Epithelial cell of proximal tubule (primary cell): Measurements from ENCODE around the gene TXLNB. TPM values are rescaled to one million over a fixed set of nuclear protein-coding genes. Genes with fewer than 3 reads are reported as not detected.

Experiments
- DNase-seq: peaks from one replicate; pipeline ENCODE4 v3.0.0-alpha.2; 2011; ENCODE audit warnings: low read depth
- H3K4me3 ChIP-seq: 2 replicates; pipeline ENCODE4 v1.5.1; 2011; ENCODE audit warnings: low read depth, mild to moderate bottlenecking, low read length
- total RNA-seq: library from RNA; depleted of rRNA; stranded (reverse); fragments of >200 nt; gene quantifications from 2 replicates; pipeline ENCODE4 v1.2.3, GENCODE V29; 2015
- TF ChIP-seq, protein P1 (sequence below): conservative IDR thresholded peaks from 2 replicates; pipeline ENCODE4 v1.5.1; 2012; ENCODE audit warnings: low read depth, mild to moderate bottlenecking, low read length

Gene TXLNB
- total RNA-seq, 1 donor from 2014 or later: not detected

DNA sequence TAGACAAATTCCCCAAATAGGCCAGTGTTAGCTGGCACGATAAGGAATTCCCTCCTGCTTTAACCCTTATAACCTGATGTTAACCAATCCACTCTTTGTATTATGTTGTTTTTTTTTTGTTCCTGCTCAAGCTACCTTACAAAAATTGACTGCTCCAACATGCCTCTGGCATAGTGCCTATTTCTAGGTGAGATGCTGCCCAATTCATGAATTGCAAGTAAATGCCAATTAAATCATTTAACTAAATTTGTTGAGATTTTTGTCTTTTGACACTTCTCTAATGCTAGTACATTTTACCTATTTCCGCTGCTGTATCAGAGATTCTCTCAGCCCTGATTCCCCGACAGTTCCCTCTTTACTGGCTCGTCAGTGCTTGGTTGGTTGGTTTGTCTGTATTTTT lies 90.4 kb downstream of the TXLNB start:
- TF ChIP-seq, protein P1, sequence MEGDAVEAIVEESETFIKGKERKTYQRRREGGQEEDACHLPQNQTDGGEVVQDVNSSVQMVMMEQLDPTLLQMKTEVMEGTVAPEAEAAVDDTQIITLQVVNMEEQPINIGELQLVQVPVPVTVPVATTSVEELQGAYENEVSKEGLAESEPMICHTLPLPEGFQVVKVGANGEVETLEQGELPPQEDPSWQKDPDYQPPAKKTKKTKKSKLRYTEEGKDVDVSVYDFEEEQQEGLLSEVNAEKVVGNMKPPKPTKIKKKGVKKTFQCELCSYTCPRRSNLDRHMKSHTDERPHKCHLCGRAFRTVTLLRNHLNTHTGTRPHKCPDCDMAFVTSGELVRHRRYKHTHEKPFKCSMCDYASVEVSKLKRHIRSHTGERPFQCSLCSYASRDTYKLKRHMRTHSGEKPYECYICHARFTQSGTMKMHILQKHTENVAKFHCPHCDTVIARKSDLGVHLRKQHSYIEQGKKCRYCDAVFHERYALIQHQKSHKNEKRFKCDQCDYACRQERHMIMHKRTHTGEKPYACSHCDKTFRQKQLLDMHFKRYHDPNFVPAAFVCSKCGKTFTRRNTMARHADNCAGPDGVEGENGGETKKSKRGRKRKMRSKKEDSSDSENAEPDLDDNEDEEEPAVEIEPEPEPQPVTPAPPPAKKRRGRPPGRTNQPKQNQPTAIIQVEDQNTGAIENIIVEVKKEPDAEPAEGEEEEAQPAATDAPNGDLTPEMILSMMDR: no peak
- no peak overlapping the region for H3K4me3 ChIP-seq
- DNase-seq: no peak

- DNase-seq: no peak
- TF ChIP-seq, protein P1: no peak
- no peak overlapping the region for H3K4me3 ChIP-seq
These were observed 93.1 kb downstream of the TXLNB start for GRCh38 chr6:139198529-139199288.

DNA sequence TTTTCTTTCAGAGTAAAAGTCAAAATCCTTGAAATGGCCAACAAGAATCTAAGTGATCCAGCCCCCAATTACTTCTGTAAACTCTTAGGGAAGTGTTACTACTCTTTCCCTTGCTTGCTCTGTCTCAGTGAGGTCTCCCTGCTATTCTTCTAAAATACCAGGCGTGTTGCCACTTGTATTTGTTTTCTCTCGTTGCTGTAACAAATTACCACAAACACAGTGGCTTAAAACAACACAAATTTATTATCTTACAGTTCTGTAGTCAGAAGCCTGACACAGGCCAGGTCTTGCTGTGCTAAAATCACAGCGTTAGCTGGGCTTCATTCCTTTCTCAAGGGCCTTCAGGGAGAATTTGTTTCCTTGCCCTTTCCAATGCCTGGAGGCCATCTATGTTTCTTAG lies 97.1 kb downstream of the TXLNB start:
- no peak for DNase-seq

More for the DNA sequence above, 97.1 kb downstream of the TXLNB start:
- no peak overlapping the region for H3K4me3 ChIP-seq
- TF ChIP-seq, protein P1: no peak

Other genes starting within 250 kb of the TXLNB start
- 8.1 and 11.1 TPM in 2 replicates for gene HECA, start 156.9 kb downstream of the TXLNB start, total RNA-seq
- 56.1 and 112 TPM in 2 replicates for gene CITED2, start 82.7 kb upstream of the TXLNB start, total RNA-seq